H1 (cell line): ENCODE measurements around the gene CYP2W1. TPM values are rescaled to one million over a fixed set of nuclear protein-coding genes. Genes with fewer than 3 reads are reported as not detected.

Experiments used
- BCL11A ChIP-seq, 2 experiments: IDR thresholded peaks; one replicate each; pipeline ENCODE4 v1.6.1; 2011; ENCODE audit warnings: low read depth in 2 of 2, low read length in 2 of 2, mild to moderate bottlenecking in 2 of 2
- CHD1 ChIP-seq: IDR thresholded peaks from 2 replicates; pipeline ENCODE4 v1.6.1; 2012; ENCODE audit warnings: low read depth, low read length, improper control_type of control experiment
- GABPA ChIP-seq: IDR thresholded peaks from 2 replicates; pipeline ENCODE4 v1.6.1; 2011; ENCODE audit warnings: mild to moderate bottlenecking, low read length, moderate library complexity, borderline replicate concordance; ENCODE audit not compliant: insufficient read depth
- KDM4A ChIP-seq: IDR thresholded peaks from one replicate; pipeline ENCODE4 v1.7.1; 2012; ENCODE audit warnings: low read depth, mild to moderate bottlenecking, moderate library complexity, low read length, inconsistent platforms; ENCODE audit not compliant: severe bottlenecking
- KDM5A ChIP-seq: fragments of 200-600 bp; IDR thresholded peaks from 2 replicates; pipeline ENCODE4 v1.7.1; 2012; ENCODE audit warnings: mild to moderate bottlenecking, low read length, inconsistent platforms, mixed read lengths
- SP2 ChIP-seq: IDR thresholded peaks from 2 replicates; pipeline ENCODE4 v1.6.1; 2012; ENCODE audit warnings: mild to moderate bottlenecking, low read length, inconsistent platforms
- polyA plus RNA-seq, 7 experiments: library from polyadenylated mRNA; depleted of rRNA in 3 of 7; stranded (reverse) in 5 of 7; unstranded in 2 of 7; fragments of >200 nt in 5 of 7; fragments of 200-250 nt in 2 of 7; gene quantifications; 1 replicate in 5 of 7; 2 replicates in 1 of 7; 4 replicates in 1 of 7; pipeline versions ENCODE4 v1.2.1 to v1.2.3, GENCODE V29; 2011 to 2013; ENCODE audit warnings: missing spikeins in 2 of 7, mixed read lengths in 2 of 7
- total RNA-seq: library from RNA; stranded (reverse); fragmentation: NEBNext Ultra II Directional; extraction: Animal tissue kit (Norgen Biotek cat#: 25700); gene quantifications from 2 replicates; pipeline ENCODE4 v1.2.1, GENCODE V29; 2021

Gene CYP2W1
- total and polyA plus RNA-seq, 2 of the 8 experiments (the other 6 are each of a cell fraction or from before 2014, with no cell fraction given) = not detected

GRCh38 chr7:985127-985416 lies 2.1 kb downstream of the CYP2W1 start (continued):
- TF ChIP-seq GABPA = no peak
- TF ChIP-seq CHD1 = no peak
- no peak for TF ChIP-seq BCL11A (IDR thresholded peaks at IDR 0.05; ENCODE audit: low read depth in 2 of 2, low read length in 2 of 2)
- no peak for TF ChIP-seq KDM5A
- no peak for TF ChIP-seq SP2
- no peak for TF ChIP-seq KDM4A
